ENCODE data around the gene PLA2G4F.

Gene PLA2G4F

DNA sequence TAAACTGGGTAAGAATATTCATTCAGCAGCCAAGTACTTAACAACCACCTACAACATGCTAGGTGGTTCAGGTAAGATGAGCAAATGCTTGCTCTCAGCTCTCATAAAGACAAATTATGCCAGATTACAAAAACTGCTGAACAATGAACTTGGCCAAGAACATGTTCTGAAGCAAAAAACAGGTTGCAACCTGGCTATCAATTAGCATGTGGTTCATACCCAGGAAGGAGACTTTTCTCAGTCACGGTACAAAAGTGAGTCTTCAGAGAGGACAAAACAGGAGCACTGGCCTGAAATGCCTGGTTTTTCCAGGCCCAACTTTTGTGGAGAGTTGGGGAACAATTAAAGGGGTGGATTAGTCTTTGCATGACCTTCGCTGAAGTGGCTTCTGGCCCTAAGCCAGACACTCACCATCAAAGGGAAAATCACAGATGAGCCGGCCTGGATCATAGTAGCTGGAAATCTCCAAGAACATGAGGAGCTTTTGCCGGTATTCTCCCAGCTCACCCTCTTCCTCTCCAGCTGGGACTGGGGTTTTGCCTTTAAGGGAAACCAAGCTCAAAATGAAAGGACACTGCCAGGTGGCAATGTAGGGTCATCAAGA is 7.6 kb upstream of the PLA2G4F start:
- peaks cover 74% of the 10 kb centered on the region for H3K36me3 ChIP-seq (replicated peaks)
- H3K27ac ChIP-seq, result no peak overlapping the region
- DNase-seq, result no peak
- no peak overlapping the region for H3K4me3 ChIP-seq (ENCODE audit: low read depth, low read length)
- TF ChIP-seq, protein P1, sequence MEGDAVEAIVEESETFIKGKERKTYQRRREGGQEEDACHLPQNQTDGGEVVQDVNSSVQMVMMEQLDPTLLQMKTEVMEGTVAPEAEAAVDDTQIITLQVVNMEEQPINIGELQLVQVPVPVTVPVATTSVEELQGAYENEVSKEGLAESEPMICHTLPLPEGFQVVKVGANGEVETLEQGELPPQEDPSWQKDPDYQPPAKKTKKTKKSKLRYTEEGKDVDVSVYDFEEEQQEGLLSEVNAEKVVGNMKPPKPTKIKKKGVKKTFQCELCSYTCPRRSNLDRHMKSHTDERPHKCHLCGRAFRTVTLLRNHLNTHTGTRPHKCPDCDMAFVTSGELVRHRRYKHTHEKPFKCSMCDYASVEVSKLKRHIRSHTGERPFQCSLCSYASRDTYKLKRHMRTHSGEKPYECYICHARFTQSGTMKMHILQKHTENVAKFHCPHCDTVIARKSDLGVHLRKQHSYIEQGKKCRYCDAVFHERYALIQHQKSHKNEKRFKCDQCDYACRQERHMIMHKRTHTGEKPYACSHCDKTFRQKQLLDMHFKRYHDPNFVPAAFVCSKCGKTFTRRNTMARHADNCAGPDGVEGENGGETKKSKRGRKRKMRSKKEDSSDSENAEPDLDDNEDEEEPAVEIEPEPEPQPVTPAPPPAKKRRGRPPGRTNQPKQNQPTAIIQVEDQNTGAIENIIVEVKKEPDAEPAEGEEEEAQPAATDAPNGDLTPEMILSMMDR (IDR thresholded peaks at IDR 0.05; ENCODE audit: low read depth, low read length, missing control alignments), result no peak
- H3K27me3 ChIP-seq (replicated peaks), result no peaks in the 10 kb centered on the region
- in situ Hi-C loops (cut with HindIII; ENCODE audit: low pct_ligation_motif_present, low sequenced_read_pairs), result no loop called here

DNA sequence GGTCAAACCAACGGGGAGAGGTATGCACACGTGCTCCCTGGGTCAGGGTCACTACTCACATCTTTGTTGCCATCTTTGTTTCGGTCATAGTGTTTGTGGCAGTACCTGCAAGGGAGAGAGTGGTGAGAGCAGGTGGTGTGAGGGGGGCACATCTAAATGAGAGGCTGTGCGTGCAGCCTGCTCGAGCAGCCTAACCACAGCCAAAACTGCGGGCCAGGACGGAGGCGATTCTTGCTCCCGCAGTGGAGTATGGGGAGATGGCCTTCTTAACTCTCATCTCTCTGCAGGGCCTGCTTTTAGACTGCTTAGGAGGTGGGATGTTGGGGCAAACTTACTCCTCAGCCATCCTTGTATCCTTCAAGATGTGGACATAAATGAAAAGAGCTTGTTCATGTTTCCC is 6.9 kb upstream of the PLA2G4F start:
- no peak overlapping the region for H3K4me3 ChIP-seq (ENCODE audit: low read depth, low read length)
- DNase-seq, result no peak
- in situ Hi-C loops (cut with HindIII; ENCODE audit: low pct_ligation_motif_present, low sequenced_read_pairs), result no loop called here

DNA sequence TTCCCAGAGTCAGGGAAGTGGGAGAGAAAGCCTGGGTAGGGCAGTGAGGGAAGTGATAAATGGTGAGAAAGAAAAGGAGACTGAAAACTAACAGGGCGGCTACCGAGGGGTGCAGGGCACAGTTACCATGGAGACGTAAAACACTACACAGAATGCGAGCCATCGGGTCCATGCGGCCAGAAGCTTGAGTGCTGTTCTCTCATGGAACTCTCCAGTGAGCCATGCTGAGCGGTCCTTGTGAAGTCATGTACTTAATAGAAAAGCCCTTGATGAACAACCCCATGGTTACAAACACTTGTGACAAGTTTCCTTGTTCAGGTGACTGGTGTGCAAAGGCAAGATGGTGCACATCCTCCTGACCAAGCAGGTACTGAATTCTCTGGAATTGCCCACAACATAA is 3.7 kb upstream of the PLA2G4F start:
- DNase-seq, result no peak
- in situ Hi-C loops (cut with HindIII; ENCODE audit: low pct_ligation_motif_present, low sequenced_read_pairs), result no loop called here
- Histone ChIP-seq H3K27ac (no peak overlapping the region), H3K27me3 (replicated peaks) (no peaks in the 10 kb centered on the region), H3K36me3 (replicated peaks) (peaks cover 56% of the 10 kb centered on the region), H3K4me3 (ENCODE audit: low read depth, low read length) (no peak overlapping the region)
- TF ChIP-seq, protein P1 (IDR thresholded peaks at IDR 0.05; ENCODE audit: low read depth, low read length, missing control alignments), result no peak

More for the DNA sequence above, 6.9 kb upstream of the PLA2G4F start:
- H3K27ac ChIP-seq, result no peak overlapping the region
- peaks cover 75% of the 10 kb centered on the region for H3K36me3 ChIP-seq (replicated peaks)
- TF ChIP-seq, protein P1 (IDR thresholded peaks at IDR 0.05; ENCODE audit: low read depth, low read length, missing control alignments), result no peak
- H3K27me3 ChIP-seq (replicated peaks), result no peaks in the 10 kb centered on the region

DNA sequence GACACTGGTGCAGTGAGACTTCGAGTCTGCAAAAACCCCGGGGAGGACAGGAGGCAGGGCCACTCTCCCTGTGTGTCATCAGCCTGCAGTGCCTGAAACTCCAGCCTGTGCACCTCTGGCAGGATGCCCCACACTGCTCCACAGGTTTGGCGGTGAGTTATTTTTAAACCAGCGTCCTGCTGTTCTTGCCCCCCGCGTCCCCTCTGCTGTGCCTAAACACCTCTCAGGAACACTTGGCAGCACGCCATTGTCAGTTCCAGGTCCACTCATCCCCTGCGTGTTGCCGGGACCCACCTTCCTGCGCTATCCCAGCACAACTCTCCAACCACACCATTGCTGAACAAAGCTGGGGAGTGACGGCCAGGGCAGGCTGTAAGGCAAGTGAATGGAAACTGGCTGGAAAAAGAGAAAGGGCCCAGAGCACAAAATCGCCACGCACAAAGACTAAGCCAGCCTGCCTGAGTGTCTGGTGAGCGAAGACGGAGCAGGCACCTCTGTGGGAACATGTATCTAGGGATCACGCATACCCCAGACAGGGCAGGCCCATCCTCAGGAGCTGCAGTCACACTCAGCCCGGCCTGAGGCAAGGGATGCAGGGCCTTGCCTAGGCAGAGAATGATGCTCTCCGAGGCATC is 3.1 kb upstream of the PLA2G4F start:
- in situ Hi-C loops (cut with HindIII; ENCODE audit: low pct_ligation_motif_present, low sequenced_read_pairs), result no loop called here
- TF ChIP-seq, protein P1 (IDR thresholded peaks at IDR 0.05; ENCODE audit: low read depth, low read length, missing control alignments), result no peak
- peaks cover 51% of the 10 kb centered on the region for H3K36me3 ChIP-seq (replicated peaks)
- H3K27me3 ChIP-seq (replicated peaks), result no peaks in the 10 kb centered on the region
- no peak overlapping the region for H3K27ac ChIP-seq
- no peak for DNase-seq
- no peak overlapping the region for H3K4me3 ChIP-seq (ENCODE audit: low read depth, low read length)

DNA sequence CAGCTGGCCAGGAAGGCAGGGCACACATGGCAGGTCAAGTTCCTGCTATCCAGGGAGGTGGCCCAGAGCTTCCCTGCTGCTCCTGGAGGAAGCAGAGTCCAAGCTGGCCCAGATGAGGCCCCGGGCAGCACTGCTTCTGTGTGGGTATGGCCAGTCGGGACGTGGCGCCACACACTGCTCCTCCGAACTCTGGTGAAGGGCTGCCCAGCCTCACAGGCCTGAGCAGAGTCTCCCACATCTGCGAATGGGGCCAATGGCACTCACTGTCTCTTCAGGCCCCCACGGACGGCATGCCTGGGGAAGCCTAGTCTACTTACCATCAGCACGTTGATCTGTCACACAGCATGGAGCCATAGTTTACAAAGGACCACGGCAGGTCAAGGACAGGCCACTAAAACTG is 2.5 kb upstream of the PLA2G4F start:
- Histone ChIP-seq H3K36me3 (replicated peaks) (peaks cover 45% of the 10 kb centered on the region), H3K4me3 (ENCODE audit: low read depth, low read length) (no peak overlapping the region), H3K27me3 (replicated peaks) (no peaks in the 10 kb centered on the region), H3K27ac (no peak overlapping the region)
- in situ Hi-C loops (cut with HindIII; ENCODE audit: low pct_ligation_motif_present, low sequenced_read_pairs), result no loop called here
- DNase-seq, result no peak
- TF ChIP-seq, protein P1 (IDR thresholded peaks at IDR 0.05; ENCODE audit: low read depth, low read length, missing control alignments), result no peak

Data from brain microvascular endothelial cell (primary cell).